Uterus (tissue), 2 donors: Measurements from ENCODE around the gene STX17.

ENCODE experiments used
- CTCF ChIP-seq, 4 experiments: fragments of 200-600 bp in 2 of 4; fragments of 450-650 bp in 2 of 4; sonication (generic) in 2 of 4; IDR thresholded peaks; one replicate each; pipeline ENCODE4 v1.5.1; 2016 to 2019; ENCODE audit warnings: antibody characterized with exemption in 4 of 4, mild to moderate bottlenecking in 2 of 4, moderate library complexity in 1 of 4
- POLR2A ChIP-seq, 2 donors: fragments of 450-650 bp; IDR thresholded peaks; one replicate each; pipeline ENCODE4 v1.6.1; 2016; ENCODE audit warnings: antibody characterized with exemption in 2 of 2, mild to moderate bottlenecking in 1 of 2, moderate library complexity in 1 of 2

GRCh38 chr9:100014846-100015245 is 108.4 kb downstream of the STX17 start:
- no peak for TF ChIP-seq CTCF (IDR thresholded peaks at IDR 0.05)
- no peak for TF ChIP-seq POLR2A (IDR thresholded peaks at IDR 0.05)
